Measurements from ENCODE around the gene ADGRL3. TPM values are rescaled to one million over a fixed set of nuclear protein-coding genes. Genes with fewer than 3 reads are reported as not detected.
A peak's percentile ranks its signal among the peaks of the same experiment; 100 is the strongest.

Gene ADGRL3
- total RNA-seq, 1 donor from 2014 or later, result 31.3 TPM

- Histone ChIP-seq H4K20me1 (ENCODE audit: insufficient read depth, low read length) (no peaks in the 10 kb centered on the region), H3K79me2 (ENCODE audit: insufficient read depth, low read length) (no peaks in the 10 kb centered on the region), H2AFZ (ENCODE audit: low read depth, low read length) (peak overlapping the region; percentile 15), H3K27me3 (ENCODE audit: insufficient read depth, low read length) (no peaks in the 10 kb centered on the region), H3K4me3 (ENCODE audit: insufficient read depth, low read depth, low read length) (no peak overlapping the region), H3K9me3 (ENCODE audit: insufficient read depth, low read depth, low read length) (no peaks in the 10 kb centered on the region), H3K4me1 (ENCODE audit: insufficient read depth, low read length) (no peaks in the 10 kb centered on the region), H3K36me3 (ENCODE audit: insufficient read depth, low read length) (no peaks in the 10 kb centered on the region), H3K27ac (ENCODE audit: low read depth, low read length) (no peak overlapping the region), H3K9ac (ENCODE audit: low read length) (no peak overlapping the region), H3K4me2 (ENCODE audit: low read length) (no peak overlapping the region)
- Mint-ChIP-seq H3K27ac (ENCODE audit: unreplicated experiment) (no peak overlapping the region), H3K27me3 (ENCODE audit: low read depth, unreplicated experiment) (no peaks in the 10 kb centered on the region), H3K4me1 (ENCODE audit: low read depth, unreplicated experiment) (peaks cover 14% of the 10 kb centered on the region), H3K36me3 (ENCODE audit: low read depth, unreplicated experiment) (no peaks in the 10 kb centered on the region), H3K4me3 (ENCODE audit: unreplicated experiment) (no peak overlapping the region), H3K9me3 (ENCODE audit: unreplicated experiment) (no peaks in the 10 kb centered on the region)
- TF ChIP-seq, protein P1, sequence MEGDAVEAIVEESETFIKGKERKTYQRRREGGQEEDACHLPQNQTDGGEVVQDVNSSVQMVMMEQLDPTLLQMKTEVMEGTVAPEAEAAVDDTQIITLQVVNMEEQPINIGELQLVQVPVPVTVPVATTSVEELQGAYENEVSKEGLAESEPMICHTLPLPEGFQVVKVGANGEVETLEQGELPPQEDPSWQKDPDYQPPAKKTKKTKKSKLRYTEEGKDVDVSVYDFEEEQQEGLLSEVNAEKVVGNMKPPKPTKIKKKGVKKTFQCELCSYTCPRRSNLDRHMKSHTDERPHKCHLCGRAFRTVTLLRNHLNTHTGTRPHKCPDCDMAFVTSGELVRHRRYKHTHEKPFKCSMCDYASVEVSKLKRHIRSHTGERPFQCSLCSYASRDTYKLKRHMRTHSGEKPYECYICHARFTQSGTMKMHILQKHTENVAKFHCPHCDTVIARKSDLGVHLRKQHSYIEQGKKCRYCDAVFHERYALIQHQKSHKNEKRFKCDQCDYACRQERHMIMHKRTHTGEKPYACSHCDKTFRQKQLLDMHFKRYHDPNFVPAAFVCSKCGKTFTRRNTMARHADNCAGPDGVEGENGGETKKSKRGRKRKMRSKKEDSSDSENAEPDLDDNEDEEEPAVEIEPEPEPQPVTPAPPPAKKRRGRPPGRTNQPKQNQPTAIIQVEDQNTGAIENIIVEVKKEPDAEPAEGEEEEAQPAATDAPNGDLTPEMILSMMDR (IDR thresholded peaks at IDR 0.05; ENCODE audit: insufficient read depth, low read depth, low read length), result no peak
- no peak for TF ChIP-seq EZH2 (IDR thresholded peaks at IDR 0.05; ENCODE audit: insufficient read depth, low read length)
- FAIRE-seq (no peak), DNase-seq (ENCODE audit: low read depth) (no peak)
Observed at GRCh38 chr4:61336916-61337315, 136.8 kb downstream of the ADGRL3 start.

- no peaks in the 10 kb centered on the region for H3K4me1 ChIP-seq (ENCODE audit: insufficient read depth, low read length)
- TF ChIP-seq, protein P1 (IDR thresholded peaks at IDR 0.05; ENCODE audit: insufficient read depth, low read depth, low read length), result no peak
- no peak overlapping the region for H3K4me3 Mint-ChIP-seq (ENCODE audit: unreplicated experiment)
Observed at GRCh38 chr4:61342061-61342460, 141.9 kb downstream of the ADGRL3 start.

GRCh38 chr4:61350932-61351331, 150.8 kb downstream of the ADGRL3 start:
- no peak overlapping the region for H3K4me3 ChIP-seq (ENCODE audit: insufficient read depth, low read depth, low read length)
- H3K4me1 ChIP-seq (ENCODE audit: insufficient read depth, low read length), result no peaks in the 10 kb centered on the region
- H3K36me3 Mint-ChIP-seq (ENCODE audit: low read depth, unreplicated experiment), result peaks cover 4% of the 10 kb centered on the region
- H3K27me3 ChIP-seq (ENCODE audit: insufficient read depth, low read length), result no peaks in the 10 kb centered on the region
- H3K27me3 Mint-ChIP-seq (ENCODE audit: low read depth, unreplicated experiment), result no peaks in the 10 kb centered on the region
- FAIRE-seq, result no peak
- no peak overlapping the region for H3K4me3 Mint-ChIP-seq (ENCODE audit: unreplicated experiment)
- no peak overlapping the region for H3K27ac Mint-ChIP-seq (ENCODE audit: unreplicated experiment)
- H2AFZ ChIP-seq (ENCODE audit: low read depth, low read length), result no peak overlapping the region
- no peaks in the 10 kb centered on the region for H4K20me1 ChIP-seq (ENCODE audit: insufficient read depth, low read length)
- no peak overlapping the region for H3K9ac ChIP-seq (ENCODE audit: low read length)
- TF ChIP-seq, protein P1 (IDR thresholded peaks at IDR 0.05; ENCODE audit: insufficient read depth, low read depth, low read length), result no peak
- no peak for TF ChIP-seq EZH2 (IDR thresholded peaks at IDR 0.05; ENCODE audit: insufficient read depth, low read length)
- DNase-seq (ENCODE audit: low read depth), result no peak
- H3K36me3 ChIP-seq (ENCODE audit: insufficient read depth, low read length), result no peaks in the 10 kb centered on the region
- no peaks in the 10 kb centered on the region for H3K9me3 ChIP-seq (ENCODE audit: insufficient read depth, low read depth, low read length)
- no peak overlapping the region for H3K4me2 ChIP-seq (ENCODE audit: low read length)
- H3K9me3 Mint-ChIP-seq (ENCODE audit: unreplicated experiment), result peaks cover 2% of the 10 kb centered on the region
- H3K79me2 ChIP-seq (ENCODE audit: insufficient read depth, low read length), result no peaks in the 10 kb centered on the region
- no peaks in the 10 kb centered on the region for H3K4me1 Mint-ChIP-seq (ENCODE audit: low read depth, unreplicated experiment)
- no peak overlapping the region for H3K27ac ChIP-seq (ENCODE audit: low read depth, low read length)

More at GRCh38 chr4:61342061-61342460, 141.9 kb downstream of the ADGRL3 start:
- no peaks in the 10 kb centered on the region for H3K27me3 Mint-ChIP-seq (ENCODE audit: low read depth, unreplicated experiment)
- no peak overlapping the region for H3K27ac Mint-ChIP-seq (ENCODE audit: unreplicated experiment)
- no peaks in the 10 kb centered on the region for H3K79me2 ChIP-seq (ENCODE audit: insufficient read depth, low read length)
- FAIRE-seq, result no peak
- H3K36me3 Mint-ChIP-seq (ENCODE audit: low read depth, unreplicated experiment), result no peaks in the 10 kb centered on the region
- H4K20me1 ChIP-seq (ENCODE audit: insufficient read depth, low read length), result no peaks in the 10 kb centered on the region
- no peaks in the 10 kb centered on the region for H3K27me3 ChIP-seq (ENCODE audit: insufficient read depth, low read length)
- no peaks in the 10 kb centered on the region for H3K36me3 ChIP-seq (ENCODE audit: insufficient read depth, low read length)
- no peaks in the 10 kb centered on the region for H3K9me3 Mint-ChIP-seq (ENCODE audit: unreplicated experiment)
- no peak overlapping the region for H3K9ac ChIP-seq (ENCODE audit: low read length)
- H3K27ac ChIP-seq (ENCODE audit: low read depth, low read length), result no peak overlapping the region
- H3K4me2 ChIP-seq (ENCODE audit: low read length), result no peak overlapping the region
- no peak for DNase-seq (ENCODE audit: low read depth)
- no peak overlapping the region for H3K4me3 ChIP-seq (ENCODE audit: insufficient read depth, low read depth, low read length)
- no peak overlapping the region for H2AFZ ChIP-seq (ENCODE audit: low read depth, low read length)
- no peaks in the 10 kb centered on the region for H3K9me3 ChIP-seq (ENCODE audit: insufficient read depth, low read depth, low read length)
- H3K4me1 Mint-ChIP-seq (ENCODE audit: low read depth, unreplicated experiment), result peaks cover 6% of the 10 kb centered on the region
